ENCODE data around the gene ADAM12. TPM values are rescaled to one million over a fixed set of nuclear protein-coding genes. Genes with fewer than 3 reads are reported as not detected.

The ADAM12 gene
- total RNA-seq, 1 experiment from 2014 or later = not detected

GRCh38 chr10:126160571-126160970 is 227.7 kb downstream of the ADAM12 start:
- ATAC-seq = no peak

More at GRCh38 chr10:126160571-126160970, 227.7 kb downstream of the ADAM12 start:
- ChIA-PET CTCF (interaction anchor here (0.6 to 2.8 kb wide), 10 partner anchors 9 to 589 kb away, joined by 3 to 26 read pairs (median 5); no protein-coding TSS in a partner anchor), POLR2A (no interaction called here), RAD21 (ENCODE audit: low non-redundant PET in 1 of 2, low total read pairs in 2 of 2, uncharacterized antibody in 2 of 2, unreplicated experiment in 2 of 2) (interaction anchor here in 1 of 2 experiments (1.4 kb wide), 1 partner anchor 343 kb away, joined by 5 read pairs; no protein-coding TSS in a partner anchor)
- H3K4me1 ChIP-seq (ENCODE audit: control insufficient read depth in 1 of 2, insufficient read depth in 2 of 2, low read length in 2 of 2) = no peaks in the 10 kb centered on the region
- TF ChIP-seq ZNF274 (IDR thresholded peaks at IDR 0.05; ENCODE audit: low read depth, low read length) (no peak), FOSL1 (IDR thresholded peaks at IDR 0.05; ENCODE audit: low read depth) (no peak), JUND (IDR thresholded peaks at IDR 0.05) (no peak), POLR2AphosphoS5 (IDR thresholded peaks at IDR 0.05; ENCODE audit: low read depth, low read length) (no peak), EZH2phosphoT487 (IDR thresholded peaks at IDR 0.05; ENCODE audit: borderline replicate concordance) (no peak), POLR2A (IDR thresholded peaks at IDR 0.05; ENCODE audit: borderline replicate concordance, extremely low read depth, insufficient read depth, insufficient read length) (no peak), TCF7L2 (IDR thresholded peaks at IDR 0.05; ENCODE audit: borderline replicate concordance, extremely low read depth, insufficient read depth, insufficient read length) (no peak), YY1 (IDR thresholded peaks at IDR 0.05; ENCODE audit: extremely low read depth, insufficient replicate concordance, low read depth, low read length) (no peak), CTCF (IDR thresholded peaks at IDR 0.05 in 2 of 3, conservative IDR thresholded peaks at IDR 0.05 in 1 of 3; ENCODE audit: borderline replicate concordance in 1 of 3, insufficient read depth in 1 of 3, low read depth in 2 of 3, low read length in 2 of 3) (no peak), SIN3A (IDR thresholded peaks at IDR 0.05; ENCODE audit: low read depth) (no peak), EZH2 (IDR thresholded peaks at IDR 0.05) (no peak), SRF (IDR thresholded peaks at IDR 0.05; ENCODE audit: low read depth) (no peak)
- no peak overlapping the region for H3K9ac ChIP-seq (ENCODE audit: low read length)
- peaks cover 55% of the 10 kb centered on the region for H3K27me3 ChIP-seq (ENCODE audit: insufficient read depth, low read length)
- H3K79me2 ChIP-seq (ENCODE audit: insufficient read depth, low read length) = no peaks in the 10 kb centered on the region
- no peak overlapping the region for H3K27ac ChIP-seq (ENCODE audit: low read depth, low read length)
- no peak overlapping the region for H2AFZ ChIP-seq (ENCODE audit: low read depth, low read length, poor library complexity, severe bottlenecking)
- no peaks in the 10 kb centered on the region for H4K20me1 ChIP-seq (ENCODE audit: insufficient read depth)
- DNase-seq (ENCODE audit: low read depth, low spot score) = no peak
- no peaks in the 10 kb centered on the region for H3K36me3 ChIP-seq (ENCODE audit: control insufficient read depth in 1 of 2, insufficient read depth in 2 of 2, low read length in 2 of 2)
- H3K9me2 ChIP-seq (ENCODE audit: insufficient read depth) = no peaks in the 10 kb centered on the region
- intact Hi-C loops (cut with micrococcal nuclease) = loop anchor here (5.0 to 10.0 kb wide), 2 partner anchors 296 to 437 kb away; no protein-coding TSS in a partner anchor
- H3K4me3 ChIP-seq (replicated peaks in 1 of 2; ENCODE audit: low read depth in 1 of 2, low read length in 2 of 2) = no peak overlapping the region
- no TSS peak for BruUV-seq (replicated peaks)
- H3K9me3 ChIP-seq (ENCODE audit: control insufficient read depth in 1 of 2, insufficient read depth in 1 of 2, low read depth in 1 of 2, low read length in 2 of 2) = no peaks in the 10 kb centered on the region
- H3K4me2 ChIP-seq (ENCODE audit: low read length) = no peak overlapping the region
